ENCODE results near the gene ASXL3. TPM values are rescaled to one million over a fixed set of nuclear protein-coding genes. Genes with fewer than 3 reads are reported as not detected.

ASXL3 gene
- total RNA-seq, 6 donors from 2014 or later, result 0.46 to 2.2 (median 0.98) TPM

- no peaks in the 10 kb centered on the region for H3K36me3 ChIP-seq
- H3K27me3 ChIP-seq, result no peaks in the 10 kb centered on the region
- ATAC-seq (ENCODE audit: low FRiP score in 2 of 2) (no peak), DNase-seq (no peak)
- H3K4me3 ChIP-seq, result no peak overlapping the region
- TF ChIP-seq POLR2AphosphoS5 (IDR thresholded peaks at IDR 0.05) (no peak), CTCF (IDR thresholded peaks at IDR 0.05) (no peak), POLR2A (IDR thresholded peaks at IDR 0.05) (no peak), EP300 (IDR thresholded peaks at IDR 0.05) (no peak)
- WGBS, 2 donors, result 85 to 86% methylated on average over 3 of the region's 3 CpGs
- no peaks in the 10 kb centered on the region for H3K9me3 ChIP-seq
- H3K27ac ChIP-seq, result no peak overlapping the region
- no peaks in the 10 kb centered on the region for H3K4me1 ChIP-seq
Observed at GRCh38 chr18:33616556-33616955, 38.5 kb downstream of the ASXL3 start.

GRCh38 chr18:33627114-33627513 lies 49.1 kb downstream of the ASXL3 start:
- Histone ChIP-seq H3K4me3 (no peak overlapping the region), H3K36me3 (no peaks in the 10 kb centered on the region), H3K9me3 (no peaks in the 10 kb centered on the region), H3K4me1 (no peaks in the 10 kb centered on the region), H3K27me3 (no peaks in the 10 kb centered on the region), H3K27ac (no peak overlapping the region)
- no peak for DNase-seq
- WGBS, 2 donors, result 84 to 96% methylated on average over 3 of the region's 3 CpGs
- no peak for ATAC-seq (ENCODE audit: low FRiP score in 2 of 2)
- TF ChIP-seq EP300 (IDR thresholded peaks at IDR 0.05), result no peak
- TF ChIP-seq POLR2AphosphoS5 (IDR thresholded peaks at IDR 0.05), result no peak
- TF ChIP-seq POLR2A (IDR thresholded peaks at IDR 0.05), result no peak
- no peak for TF ChIP-seq CTCF (IDR thresholded peaks at IDR 0.05)

- Histone ChIP-seq H3K27me3 (no peaks in the 10 kb centered on the region), H3K27ac (no peak overlapping the region), H3K36me3 (no peaks in the 10 kb centered on the region), H3K4me3 (no peak overlapping the region), H3K4me1 (no peaks in the 10 kb centered on the region), H3K9me3 (no peaks in the 10 kb centered on the region)
- no peak for DNase-seq
- no peak for TF ChIP-seq POLR2A (IDR thresholded peaks at IDR 0.05)
- no peak for TF ChIP-seq EP300 (IDR thresholded peaks at IDR 0.05)
- TF ChIP-seq POLR2AphosphoS5 (IDR thresholded peaks at IDR 0.05), result no peak
- no peak for TF ChIP-seq CTCF (IDR thresholded peaks at IDR 0.05)
- no peak for ATAC-seq (ENCODE audit: low FRiP score in 2 of 2)
- WGBS, 2 donors, result 68 to 85% methylated on average over 1 of the region's 1 CpG
Observed at GRCh38 chr18:33630476-33630875, 52.5 kb downstream of the ASXL3 start.

- WGBS, 2 donors, result 83 to 86% methylated on average over 3 of the region's 3 CpGs
- TF ChIP-seq POLR2A (IDR thresholded peaks at IDR 0.05) (no peak), POLR2AphosphoS5 (IDR thresholded peaks at IDR 0.05) (no peak), CTCF (IDR thresholded peaks at IDR 0.05) (no peak), EP300 (IDR thresholded peaks at IDR 0.05) (no peak)
Observed at GRCh38 chr18:33641141-33641540, 63.1 kb downstream of the ASXL3 start.

GRCh38 chr18:33644494-33644893 lies 66.5 kb downstream of the ASXL3 start:
- TF ChIP-seq EP300 (IDR thresholded peaks at IDR 0.05), result no peak
- no peaks in the 10 kb centered on the region for H3K9me3 ChIP-seq
- no peaks in the 10 kb centered on the region for H3K27me3 ChIP-seq
- ATAC-seq (ENCODE audit: low FRiP score in 2 of 2) (no peak), DNase-seq (no peak)
- no peak overlapping the region for H3K4me3 ChIP-seq
- no peaks in the 10 kb centered on the region for H3K36me3 ChIP-seq
- H3K27ac ChIP-seq, result no peak overlapping the region
- no peaks in the 10 kb centered on the region for H3K4me1 ChIP-seq
- 81 to 88% methylated on average over 2 of the region's 2 CpGs for WGBS, 2 donors

More at GRCh38 chr18:33641141-33641540, 63.1 kb downstream of the ASXL3 start:
- Histone ChIP-seq H3K4me3 (no peak overlapping the region), H3K27ac (no peak overlapping the region), H3K27me3 (no peaks in the 10 kb centered on the region), H3K4me1 (no peaks in the 10 kb centered on the region), H3K9me3 (no peaks in the 10 kb centered on the region), H3K36me3 (no peaks in the 10 kb centered on the region)
- ATAC-seq (ENCODE audit: low FRiP score in 2 of 2), result no peak
- DNase-seq, result no peak

Data from upper lobe of left lung (tissue), 6 donors.